Ascending aorta (tissue), 2 donors: Measurements from ENCODE around the gene STAT2. TPM values are rescaled to one million over a fixed set of nuclear protein-coding genes. Genes with fewer than 3 reads are reported as not detected.

ENCODE experiments used
- DNase-seq, 2 donors: peaks; one replicate each; pipeline ENCODE4 v3.0.0-alpha.2; 2019; ENCODE audit warnings: low spot score in 2 of 2
- H3K27ac ChIP-seq, 2 donors: fragments of 200-600 bp; sonication (generic); one replicate each; pipeline ENCODE4 v1.5.1; 2016 to 2017; ENCODE audit warnings: mild to moderate bottlenecking in 1 of 2
- H3K27me3 ChIP-seq: fragments of 200-600 bp; sonication (generic); one replicate; pipeline ENCODE4 v1.5.1; 2017
- H3K36me3 ChIP-seq, 2 donors: fragments of 200-600 bp; sonication (generic); one replicate each; pipeline ENCODE4 v1.5.1; 2016
- H3K4me1 ChIP-seq, 2 donors: fragments of 200-600 bp; sonication (generic); one replicate each; pipeline ENCODE4 v1.5.1; 2016 to 2017; ENCODE audit warnings: mild to moderate bottlenecking in 1 of 2
- H3K4me3 ChIP-seq, 2 donors: fragments of 200-600 bp; sonication (generic); one replicate each; pipeline ENCODE4 v1.5.1; 2016 to 2017; ENCODE audit warnings: mild to moderate bottlenecking in 1 of 2
- H3K9me3 ChIP-seq, 2 donors: fragments of 200-600 bp; sonication (generic); one replicate each; pipeline ENCODE4 v1.5.1; 2016
- CTCF ChIP-seq, 3 experiments: fragments of 200-600 bp in 2 of 3; fragments of 450-650 bp in 1 of 3; sonication (generic) in 2 of 3; IDR thresholded peaks; one replicate each; pipeline ENCODE4 v1.5.1; 2016 to 2019; ENCODE audit warnings: antibody characterized with exemption in 3 of 3, mild to moderate bottlenecking in 1 of 3, moderate library complexity in 1 of 3
- intact Hi-C: fragments of 100-400 bp; cut with DNase I; formaldehyde crosslinking; loops from one replicate; pipeline ENCODE4 v1.15.1; 2023
- total RNA-seq: library from RNA; depleted of rRNA; stranded (reverse); fragments of >200 nt; gene quantifications from one replicate; pipeline ENCODE4 v1.1.0, GENCODE V29; 2016

The STAT2 gene
- total RNA-seq, 1 donor from 2014 or later = 246 TPM

- Histone ChIP-seq H3K4me1 (no peaks in the 10 kb centered on the region), H3K9me3 (no peaks in the 10 kb centered on the region), H3K27me3 (no peaks in the 10 kb centered on the region), H3K27ac (no peak overlapping the region), H3K4me3 (no peak overlapping the region), H3K36me3 (no peaks in the 10 kb centered on the region)
- TF ChIP-seq CTCF (IDR thresholded peaks at IDR 0.05) = no peak
- intact Hi-C loops = no loop called here
- DNase-seq = no peak
These were observed 18.0 kb upstream of the STAT2 start for GRCh38 chr12:56377989-56378316.

GRCh38 chr12:56377310-56377988, 17.5 kb upstream of the STAT2 start:
- no peaks in the 10 kb centered on the region for H3K36me3 ChIP-seq
- intact Hi-C loops = no loop called here

GRCh38 chr12:56375598-56376434, 15.9 kb upstream of the STAT2 start:
- DNase-seq = peak in 1 of 2 donors; percentile 24
- Histone ChIP-seq H3K27me3 (no peaks in the 10 kb centered on the region), H3K36me3 (no peaks in the 10 kb centered on the region), H3K27ac (no peak overlapping the region), H3K4me3 (no peak overlapping the region), H3K4me1 (no peaks in the 10 kb centered on the region), H3K9me3 (no peaks in the 10 kb centered on the region)
- TF ChIP-seq CTCF (IDR thresholded peaks at IDR 0.05) = no peak
- intact Hi-C loops = no loop called here

More at GRCh38 chr12:56377310-56377988, 17.5 kb upstream of the STAT2 start:
- Histone ChIP-seq H3K27ac (no peak overlapping the region), H3K27me3 (no peaks in the 10 kb centered on the region), H3K9me3 (no peaks in the 10 kb centered on the region), H3K4me1 (no peaks in the 10 kb centered on the region), H3K4me3 (no peak overlapping the region)
- DNase-seq = peak in 1 of 2 donors; percentile 15
- TF ChIP-seq CTCF (IDR thresholded peaks at IDR 0.05) = no peak

DNA sequence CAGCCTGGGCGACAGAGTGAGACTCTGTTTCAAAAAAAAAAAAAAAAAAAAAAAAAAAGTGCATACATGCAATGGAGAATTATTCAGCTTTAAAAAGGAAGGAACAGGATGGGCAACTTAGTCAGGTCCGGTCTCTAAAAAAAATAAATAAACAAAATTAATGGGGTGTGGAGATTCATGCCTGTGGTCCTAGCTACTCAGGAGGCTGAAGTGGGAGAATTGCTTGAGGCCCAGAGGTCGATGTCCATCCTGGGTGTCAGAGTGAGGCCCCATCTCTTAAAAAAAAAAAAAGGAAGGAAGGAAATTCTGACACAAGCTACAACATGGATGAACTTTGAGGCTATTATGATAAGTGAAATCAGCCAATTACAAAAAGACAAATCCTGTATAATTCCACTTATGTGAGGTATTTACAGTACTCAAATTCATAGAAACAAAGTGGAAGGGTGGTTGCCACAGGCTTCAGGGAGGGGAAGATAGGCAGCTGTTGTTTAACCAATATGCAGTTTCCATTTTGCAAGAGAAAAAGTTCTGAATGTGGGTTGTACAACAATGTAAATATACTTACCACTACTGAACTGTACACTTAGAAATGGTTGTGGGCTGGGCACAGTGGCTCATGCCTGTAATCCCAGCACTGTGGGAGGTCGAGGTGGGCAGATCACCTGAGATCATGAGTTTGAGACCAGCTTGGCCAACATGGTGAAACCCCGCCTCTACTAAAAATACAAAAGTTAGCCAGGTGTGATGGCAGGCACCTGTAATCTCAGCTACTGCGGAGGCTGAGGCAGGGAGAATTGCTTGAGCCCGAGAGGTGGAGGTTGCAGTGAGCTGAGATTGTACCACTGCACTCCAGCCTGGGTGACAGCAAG, 15.1 kb upstream of the STAT2 start:
- H3K27me3 ChIP-seq = no peaks in the 10 kb centered on the region
- intact Hi-C loops = no loop called here
- no peak overlapping the region for H3K27ac ChIP-seq
- DNase-seq = peak in 1 of 2 donors; percentile 21
- H3K4me1 ChIP-seq = no peaks in the 10 kb centered on the region
- H3K4me3 ChIP-seq = no peak overlapping the region
- TF ChIP-seq CTCF (IDR thresholded peaks at IDR 0.05) = no peak
- H3K9me3 ChIP-seq = no peaks in the 10 kb centered on the region
- H3K36me3 ChIP-seq = no peaks in the 10 kb centered on the region

GRCh38 chr12:56373515-56373914, 13.6 kb upstream of the STAT2 start:
- Histone ChIP-seq H3K27ac (no peak overlapping the region), H3K36me3 (no peaks in the 10 kb centered on the region), H3K4me3 (no peak overlapping the region), H3K27me3 (no peaks in the 10 kb centered on the region), H3K9me3 (no peaks in the 10 kb centered on the region), H3K4me1 (no peaks in the 10 kb centered on the region)
- intact Hi-C loops = no loop called here
- no peak for DNase-seq
- no peak for TF ChIP-seq CTCF (IDR thresholded peaks at IDR 0.05)
